ENCODE measurements around the gene POTEF.
"Not testable (repeated sequence)": the region's sequence is repeated elsewhere in the genome, so short reads cannot be mapped to it uniquely, and the experiment has no call there.

DNA sequence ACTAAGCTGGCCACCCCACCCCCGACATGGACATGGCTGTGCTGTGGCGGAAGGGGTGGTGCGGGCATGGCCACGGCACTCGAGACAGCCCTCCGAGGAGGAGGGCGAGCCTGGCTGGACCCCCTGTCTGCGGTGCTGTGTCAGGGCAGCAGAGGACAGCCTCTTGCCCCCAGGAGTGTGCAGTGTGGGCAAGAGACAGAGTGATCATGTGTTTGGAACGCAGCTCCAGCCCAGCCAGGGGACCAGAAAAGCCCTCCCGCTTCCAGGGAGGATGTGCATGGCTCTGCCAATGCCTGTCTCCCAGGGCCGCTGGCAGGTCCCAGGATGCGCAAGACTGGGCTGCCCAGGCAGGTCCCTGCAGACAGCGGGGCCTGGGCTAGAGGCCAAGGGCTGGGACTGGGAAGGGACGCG, 9.8 kb upstream of the POTEF start:
- TF ChIP-seq, protein P1, sequence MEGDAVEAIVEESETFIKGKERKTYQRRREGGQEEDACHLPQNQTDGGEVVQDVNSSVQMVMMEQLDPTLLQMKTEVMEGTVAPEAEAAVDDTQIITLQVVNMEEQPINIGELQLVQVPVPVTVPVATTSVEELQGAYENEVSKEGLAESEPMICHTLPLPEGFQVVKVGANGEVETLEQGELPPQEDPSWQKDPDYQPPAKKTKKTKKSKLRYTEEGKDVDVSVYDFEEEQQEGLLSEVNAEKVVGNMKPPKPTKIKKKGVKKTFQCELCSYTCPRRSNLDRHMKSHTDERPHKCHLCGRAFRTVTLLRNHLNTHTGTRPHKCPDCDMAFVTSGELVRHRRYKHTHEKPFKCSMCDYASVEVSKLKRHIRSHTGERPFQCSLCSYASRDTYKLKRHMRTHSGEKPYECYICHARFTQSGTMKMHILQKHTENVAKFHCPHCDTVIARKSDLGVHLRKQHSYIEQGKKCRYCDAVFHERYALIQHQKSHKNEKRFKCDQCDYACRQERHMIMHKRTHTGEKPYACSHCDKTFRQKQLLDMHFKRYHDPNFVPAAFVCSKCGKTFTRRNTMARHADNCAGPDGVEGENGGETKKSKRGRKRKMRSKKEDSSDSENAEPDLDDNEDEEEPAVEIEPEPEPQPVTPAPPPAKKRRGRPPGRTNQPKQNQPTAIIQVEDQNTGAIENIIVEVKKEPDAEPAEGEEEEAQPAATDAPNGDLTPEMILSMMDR (IDR thresholded peaks at IDR 0.05), result not testable (repeated sequence)
- not testable (repeated sequence) for TF ChIP-seq MAFK (IDR thresholded peaks at IDR 0.05; ENCODE audit: partially characterized antibody); EP300 (IDR thresholded peaks at IDR 0.05); POLR2A (IDR thresholded peaks at IDR 0.05; ENCODE audit: low read length); RNF2 (IDR thresholded peaks at IDR 0.05; ENCODE audit: borderline replicate concordance, low read depth); RFX5 (IDR thresholded peaks at IDR 0.05); CHD4 (IDR thresholded peaks at IDR 0.05; ENCODE audit: borderline replicate concordance); MAZ (IDR thresholded peaks at IDR 0.05; ENCODE audit: borderline replicate concordance, low read depth, low read length)
- TF ChIP-seq, protein P2, sequence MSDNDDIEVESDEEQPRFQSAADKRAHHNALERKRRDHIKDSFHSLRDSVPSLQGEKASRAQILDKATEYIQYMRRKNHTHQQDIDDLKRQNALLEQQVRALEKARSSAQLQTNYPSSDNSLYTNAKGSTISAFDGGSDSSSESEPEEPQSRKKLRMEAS (IDR thresholded peaks at IDR 0.05), result not testable (repeated sequence)
- TF ChIP-seq, protein P3, sequence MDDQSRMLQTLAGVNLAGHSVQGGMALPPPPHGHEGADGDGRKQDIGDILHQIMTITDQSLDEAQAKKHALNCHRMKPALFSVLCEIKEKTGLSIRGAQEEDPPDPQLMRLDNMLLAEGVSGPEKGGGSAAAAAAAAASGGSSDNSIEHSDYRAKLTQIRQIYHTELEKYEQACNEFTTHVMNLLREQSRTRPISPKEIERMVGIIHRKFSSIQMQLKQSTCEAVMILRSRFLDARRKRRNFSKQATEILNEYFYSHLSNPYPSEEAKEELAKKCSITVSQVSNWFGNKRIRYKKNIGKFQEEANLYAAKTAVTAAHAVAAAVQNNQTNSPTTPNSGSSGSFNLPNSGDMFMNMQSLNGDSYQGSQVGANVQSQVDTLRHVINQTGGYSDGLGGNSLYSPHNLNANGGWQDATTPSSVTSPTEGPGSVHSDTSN (IDR thresholded peaks at IDR 0.05), result not testable (repeated sequence)
- TF ChIP-seq, protein P4, sequence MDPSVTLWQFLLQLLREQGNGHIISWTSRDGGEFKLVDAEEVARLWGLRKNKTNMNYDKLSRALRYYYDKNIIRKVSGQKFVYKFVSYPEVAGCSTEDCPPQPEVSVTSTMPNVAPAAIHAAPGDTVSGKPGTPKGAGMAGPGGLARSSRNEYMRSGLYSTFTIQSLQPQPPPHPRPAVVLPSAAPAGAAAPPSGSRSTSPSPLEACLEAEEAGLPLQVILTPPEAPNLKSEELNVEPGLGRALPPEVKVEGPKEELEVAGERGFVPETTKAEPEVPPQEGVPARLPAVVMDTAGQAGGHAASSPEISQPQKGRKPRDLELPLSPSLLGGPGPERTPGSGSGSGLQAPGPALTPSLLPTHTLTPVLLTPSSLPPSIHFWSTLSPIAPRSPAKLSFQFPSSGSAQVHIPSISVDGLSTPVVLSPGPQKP (IDR thresholded peaks at IDR 0.05; ENCODE audit: low read depth, low read length), result not testable (repeated sequence)

Data from A549 (cell line).